CD4-positive, alpha-beta T cell treated with Interleukin-12 subunit alpha and Interleukin-12 subunit beta, for 1 hour (primary cell): ENCODE results near the gene CCDC88A.
"Not testable (repeated sequence)": the region's sequence is repeated elsewhere in the genome, so short reads cannot be mapped to it uniquely, and the experiment has no call there.

Source experiments
- DNase-seq: peaks from one replicate; pipeline ENCODE4 v3.0.0-alpha.2; 2020

The CCDC88A gene

DNA sequence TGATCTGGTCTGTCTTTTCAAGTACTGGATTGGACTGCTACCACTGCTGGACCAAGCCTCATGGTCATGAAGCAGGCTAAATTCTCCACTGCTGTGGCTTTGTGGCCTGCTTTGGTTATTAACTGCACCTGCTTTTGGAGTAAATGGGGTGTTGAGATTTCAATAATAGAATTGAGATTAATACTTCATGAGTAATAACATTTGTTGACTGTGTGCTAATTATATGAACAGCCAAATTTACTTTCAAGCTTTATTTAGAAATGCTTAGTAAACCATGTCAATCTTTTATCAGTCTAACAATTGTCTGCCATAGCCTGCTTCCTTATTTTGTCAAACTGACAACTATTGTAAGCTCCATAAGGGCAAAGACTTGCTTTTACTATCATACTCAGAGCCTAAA lies 123.3 kb downstream of the CCDC88A start:
- no peak for DNase-seq

DNA sequence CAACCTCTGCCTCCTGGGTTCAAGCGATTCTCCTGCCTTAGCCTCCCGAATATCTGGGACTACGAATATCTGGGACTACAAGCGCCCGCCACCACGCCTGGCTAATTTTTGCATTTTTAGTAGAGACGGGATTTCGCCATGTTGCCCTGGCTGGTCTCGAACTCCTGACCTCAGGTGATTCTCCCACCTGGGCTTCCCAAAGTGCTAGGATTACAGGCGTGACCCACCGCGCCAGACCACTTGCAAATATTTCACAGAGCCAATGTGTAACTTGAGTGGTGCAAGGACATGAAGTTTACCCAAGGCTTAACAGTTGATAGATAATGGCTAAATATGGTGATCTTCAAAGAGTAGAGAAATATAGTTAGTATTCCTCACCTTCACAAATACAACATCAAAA lies 136.6 kb downstream of the CCDC88A start:
- no peak for DNase-seq

DNA sequence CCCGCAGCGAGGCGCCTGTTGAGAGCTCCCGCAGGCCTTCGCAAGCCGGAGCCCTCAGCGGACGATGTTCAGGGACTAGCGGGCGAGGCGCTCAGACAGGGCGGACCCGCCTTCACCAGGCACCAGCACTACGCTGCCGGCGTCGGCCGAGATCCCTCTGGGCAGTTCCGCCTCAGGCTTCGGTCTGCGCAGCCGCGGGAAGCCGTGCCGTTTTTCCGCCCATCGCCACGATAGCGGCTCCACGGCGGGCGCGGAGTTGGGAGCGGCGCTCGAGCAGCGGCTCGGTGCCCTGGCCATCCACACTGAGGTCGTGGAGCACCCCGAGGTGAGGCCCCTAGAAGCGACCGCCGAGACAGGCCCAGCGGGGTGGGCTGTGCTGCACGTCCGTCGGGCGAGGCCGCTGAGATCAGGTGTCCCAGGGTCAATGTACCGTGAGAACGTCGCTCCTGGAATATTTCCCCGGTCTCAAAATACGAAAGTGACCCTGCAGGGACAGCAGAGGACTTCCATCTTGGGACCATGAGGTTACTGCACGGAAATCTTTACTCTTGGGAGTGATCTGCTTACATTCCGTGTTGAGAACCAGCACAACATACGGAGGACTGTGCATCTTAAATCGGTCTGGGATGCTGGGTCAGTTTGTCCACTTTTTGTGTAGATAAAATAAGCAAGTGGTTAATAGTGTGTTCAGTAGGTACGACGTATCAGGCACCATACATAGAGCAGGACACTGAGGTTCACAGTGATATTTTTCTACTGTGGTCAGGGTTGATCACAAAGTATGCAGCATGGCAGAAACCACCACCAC lies 137.3 kb downstream of the CCDC88A start:
- peak; percentile 89 for DNase-seq

DNA sequence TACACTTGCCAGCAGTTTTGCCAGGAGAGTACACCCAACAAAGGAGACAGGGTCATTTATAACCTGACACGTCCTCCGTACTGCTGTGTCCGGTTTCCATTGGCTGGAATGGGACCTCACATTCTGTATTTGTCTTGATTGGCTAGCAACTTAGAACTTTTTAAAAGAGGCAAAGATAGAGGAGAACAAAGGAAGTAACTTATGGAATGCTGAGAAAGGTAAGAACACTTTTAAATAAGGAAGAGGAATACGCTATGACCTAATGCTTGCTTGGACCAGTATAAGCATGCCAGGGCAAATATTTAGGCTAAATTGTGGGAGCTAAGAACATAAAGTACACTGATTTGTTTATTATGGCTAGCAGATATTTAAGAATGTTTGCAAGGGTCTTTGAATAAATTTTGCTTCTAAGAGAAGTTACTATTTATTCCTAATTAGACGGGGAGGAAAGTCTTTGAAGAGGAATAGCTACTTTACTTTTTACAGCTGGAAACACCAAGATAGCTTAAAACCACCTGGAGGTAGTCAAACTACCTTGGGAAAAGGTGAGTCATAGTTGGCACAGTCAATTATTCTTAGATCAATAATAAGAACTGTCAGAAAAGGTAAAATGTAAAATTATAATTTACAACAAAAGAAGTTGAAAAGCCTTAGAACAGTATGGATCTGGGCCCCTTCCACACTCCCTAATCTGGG lies 138.7 kb downstream of the CCDC88A start:
- DNase-seq, result not testable (repeated sequence)

DNA sequence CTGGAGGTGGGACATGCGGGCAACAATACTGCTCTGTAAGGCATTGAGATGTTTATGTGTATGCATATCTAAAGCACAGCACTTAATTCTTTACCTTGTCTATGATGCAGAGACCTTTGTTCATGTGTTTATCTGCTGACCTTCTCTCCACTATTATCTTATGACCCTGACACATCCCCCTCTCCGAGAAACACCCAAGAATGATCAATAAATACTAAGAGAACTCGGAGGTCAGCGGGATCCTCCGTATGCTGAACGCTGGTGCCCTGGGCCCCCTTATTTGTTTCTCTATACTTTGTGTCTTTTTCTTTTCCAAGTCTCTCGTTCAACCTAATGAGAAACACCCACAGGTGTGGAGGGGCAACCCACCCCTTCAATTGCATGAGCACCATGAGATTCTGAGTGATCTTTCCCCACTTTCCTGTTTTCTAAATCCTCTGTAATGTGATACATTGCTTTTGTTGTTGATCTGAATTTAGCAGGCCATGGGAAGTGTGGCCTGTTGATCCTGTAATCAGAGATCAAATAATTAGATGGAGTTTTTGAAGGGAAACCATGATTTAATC lies 139.7 kb downstream of the CCDC88A start:
- not testable (repeated sequence) for DNase-seq

DNA sequence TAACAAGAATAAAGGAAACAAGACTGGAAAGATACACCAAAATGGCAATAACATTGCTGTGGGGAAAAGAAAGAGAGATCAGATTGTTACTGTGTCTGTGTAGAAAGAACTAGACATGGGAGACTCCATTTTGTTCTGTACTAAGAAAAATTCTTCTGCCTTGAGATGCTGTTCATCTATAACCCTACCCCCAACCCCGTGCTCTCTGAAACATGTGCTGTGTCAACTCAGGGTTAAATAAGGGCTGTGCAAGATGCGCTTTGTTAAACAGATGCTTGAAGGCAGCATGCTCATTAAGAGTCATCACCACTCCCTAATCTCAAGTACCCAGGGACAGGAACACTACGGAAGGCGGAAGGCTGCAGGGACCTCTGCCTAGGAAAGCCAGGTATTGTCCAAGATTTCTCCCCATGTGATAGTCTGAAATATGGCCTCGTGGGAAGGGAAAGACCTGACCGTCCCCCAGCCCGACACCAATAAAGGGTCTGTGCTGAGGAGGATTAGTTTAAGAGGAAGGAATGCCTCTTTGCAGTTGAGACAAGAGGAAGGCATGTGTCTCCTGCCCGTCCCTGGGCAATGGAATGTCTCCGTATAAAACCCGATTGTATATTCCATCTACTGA lies 140.3 kb downstream of the CCDC88A start:
- not testable (repeated sequence) for DNase-seq

DNA sequence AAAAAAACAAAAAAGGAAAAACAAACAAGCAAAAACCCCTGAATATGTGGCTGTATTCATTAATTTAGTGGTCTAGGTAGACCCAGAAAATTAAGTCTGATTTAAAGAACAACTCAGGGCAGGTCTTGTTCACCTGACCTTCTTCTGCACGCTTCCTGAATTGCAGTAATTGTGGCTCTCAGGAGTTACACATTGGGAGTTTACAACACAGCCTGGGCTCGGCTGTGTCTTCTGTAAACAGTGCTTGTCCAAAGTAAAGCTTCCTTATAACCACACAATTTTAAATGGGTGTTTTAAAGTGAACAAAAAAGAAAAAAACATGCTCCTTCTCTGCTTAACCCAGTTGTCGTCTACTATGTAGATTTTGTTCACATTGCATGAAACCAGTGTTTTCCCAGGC lies 142.3 kb downstream of the CCDC88A start:
- no peak for DNase-seq

DNA sequence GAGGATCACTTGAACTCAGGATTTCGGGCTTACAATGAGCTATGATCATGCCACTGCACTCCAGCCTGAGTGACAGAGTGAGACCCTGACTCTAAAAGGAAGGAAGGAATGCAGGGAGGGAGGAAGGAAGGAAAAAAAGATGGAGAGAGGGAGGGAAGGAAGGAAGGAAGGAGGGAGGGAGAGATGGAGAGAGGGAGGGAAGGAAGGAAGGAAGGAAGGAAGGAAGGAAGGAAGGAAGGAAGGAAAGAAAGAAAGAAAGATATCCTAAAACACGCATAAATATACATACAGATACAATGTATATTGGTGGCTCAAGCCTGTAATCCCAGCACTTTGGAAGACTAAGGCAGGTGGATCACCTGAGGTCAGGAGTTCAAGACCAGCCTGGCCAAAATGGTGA lies 145.3 kb downstream of the CCDC88A start:
- not testable (repeated sequence) for DNase-seq

DNA sequence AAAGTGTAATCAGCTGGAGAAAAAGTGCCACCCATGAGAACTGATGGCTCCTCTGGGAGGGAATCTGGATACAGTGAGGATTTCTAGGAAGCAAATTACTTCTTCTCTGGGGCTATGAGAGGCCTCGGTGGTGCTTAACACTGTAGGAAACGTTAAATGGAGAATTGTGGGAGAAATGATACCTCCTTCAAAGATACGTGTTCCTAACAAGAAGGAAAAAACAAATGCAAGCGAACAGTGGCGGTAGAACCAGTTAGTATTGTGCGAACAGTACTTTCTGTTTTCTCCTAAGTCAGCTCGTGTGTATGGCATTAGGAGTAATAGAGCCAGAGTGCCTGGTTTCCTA lies 150.0 kb downstream of the CCDC88A start:
- peak; percentile 7 for DNase-seq

DNA sequence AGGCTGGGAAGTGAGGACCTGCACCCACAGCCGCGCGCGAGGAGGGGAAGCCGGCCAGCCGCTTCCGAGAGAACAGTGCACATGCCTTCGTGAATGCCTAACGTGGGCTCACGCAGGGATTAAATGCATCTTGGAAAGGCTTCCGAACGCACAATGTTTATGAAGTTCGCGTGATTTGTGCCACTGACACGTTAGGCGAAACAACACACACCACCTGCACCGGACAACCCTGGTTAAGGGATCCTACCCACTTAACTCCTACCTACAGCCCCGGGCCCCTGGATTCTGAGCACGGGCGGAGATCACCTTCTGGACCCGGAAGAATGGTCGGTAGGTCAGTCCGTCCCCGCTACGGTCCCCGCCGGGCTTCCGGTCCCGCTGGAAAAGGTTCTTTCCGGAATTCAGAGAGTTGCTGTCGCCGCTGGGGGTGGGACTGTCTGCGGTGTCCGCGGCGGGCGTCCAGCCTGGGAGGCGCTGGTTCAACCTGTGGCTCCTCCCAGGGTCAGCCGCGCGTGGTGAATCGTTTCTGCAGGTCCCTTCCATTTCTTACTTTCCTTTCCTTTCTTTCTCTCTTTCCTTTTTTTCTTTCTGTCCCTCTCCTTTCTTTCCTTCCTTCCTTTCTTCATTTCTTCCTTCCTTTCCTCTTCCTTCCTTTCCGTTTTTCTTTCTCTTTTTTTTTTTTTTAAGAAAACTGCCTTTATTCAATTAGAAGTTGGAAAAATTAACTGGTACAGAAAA lies 150.6 kb downstream of the CCDC88A start, which contains the start of gene MTIF2:
Gene MTIF2, minus strand, starts transcription at position 325 of the 738 bp plus-strand sequence. CDS start 5,373 bp downstream, outside the sequence.
- peak; percentile 91 for DNase-seq

DNA sequence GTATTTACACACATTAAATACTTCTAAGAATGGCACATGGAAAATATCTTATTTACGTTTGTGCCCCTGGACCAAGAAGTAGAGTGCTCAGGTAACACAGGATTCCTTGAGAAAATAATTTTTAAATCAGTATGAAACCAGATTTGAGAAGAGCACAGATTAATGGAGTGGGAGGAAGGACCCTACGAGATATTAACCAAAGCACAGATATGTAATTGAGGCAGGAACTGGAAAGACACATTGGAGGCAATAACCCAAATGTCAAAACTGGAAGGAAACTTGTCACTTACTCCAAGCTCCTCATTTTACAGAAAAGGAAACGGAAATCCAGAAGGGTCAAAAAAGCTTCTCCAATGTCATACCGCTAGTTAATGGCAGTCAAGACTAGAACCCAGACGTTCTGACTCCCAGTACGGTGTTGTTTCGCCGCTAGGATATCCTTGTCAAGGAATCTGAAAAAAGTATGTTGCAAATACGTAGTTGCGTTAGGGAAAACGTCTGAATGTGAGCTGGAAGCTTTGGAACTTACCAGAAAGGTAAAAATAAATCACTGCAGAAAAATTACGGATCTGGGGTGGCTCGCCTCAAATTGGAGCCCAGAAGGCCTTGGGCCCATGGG lies 151.3 kb downstream of the CCDC88A start:
- no peak for DNase-seq

DNA sequence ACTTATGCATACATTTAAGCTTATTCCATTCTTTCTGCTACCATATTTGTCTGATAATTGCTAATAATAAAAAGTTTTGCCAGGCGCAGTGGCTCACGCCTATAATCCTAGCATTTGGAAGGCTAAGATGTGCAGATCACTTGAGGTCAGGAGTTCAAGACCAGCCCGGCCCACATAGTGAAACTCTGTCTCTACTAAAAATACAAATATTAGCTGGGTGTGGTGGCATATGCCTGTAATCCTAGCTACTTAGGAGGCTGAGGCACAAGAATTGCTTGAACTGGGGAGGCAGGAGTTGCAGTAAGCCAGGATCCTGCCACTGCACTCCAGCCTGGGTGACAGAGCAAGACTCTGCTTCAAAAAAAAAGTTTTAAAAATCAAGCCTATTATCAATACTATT lies 160.1 kb downstream of the CCDC88A start:
- DNase-seq, result not testable (repeated sequence)

DNA sequence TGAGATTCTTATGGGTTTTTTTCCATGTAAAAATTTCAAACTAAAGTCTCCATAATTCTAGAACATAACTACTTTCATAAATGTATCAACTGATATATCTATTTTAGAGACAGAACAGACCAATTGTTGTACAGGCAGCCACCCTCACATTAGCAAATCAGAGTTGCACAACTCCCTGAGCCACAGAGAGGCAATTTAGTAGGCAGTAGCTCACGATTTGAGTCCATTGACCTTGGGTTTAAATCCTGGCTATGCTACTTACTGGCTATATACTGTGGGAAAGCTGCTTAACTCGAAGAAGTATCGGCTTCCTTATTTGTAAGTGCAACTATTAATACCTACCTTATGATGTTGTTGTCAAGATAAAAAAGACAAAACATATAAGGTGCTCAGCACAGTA lies 166.8 kb downstream of the CCDC88A start:
- no peak for DNase-seq

DNA sequence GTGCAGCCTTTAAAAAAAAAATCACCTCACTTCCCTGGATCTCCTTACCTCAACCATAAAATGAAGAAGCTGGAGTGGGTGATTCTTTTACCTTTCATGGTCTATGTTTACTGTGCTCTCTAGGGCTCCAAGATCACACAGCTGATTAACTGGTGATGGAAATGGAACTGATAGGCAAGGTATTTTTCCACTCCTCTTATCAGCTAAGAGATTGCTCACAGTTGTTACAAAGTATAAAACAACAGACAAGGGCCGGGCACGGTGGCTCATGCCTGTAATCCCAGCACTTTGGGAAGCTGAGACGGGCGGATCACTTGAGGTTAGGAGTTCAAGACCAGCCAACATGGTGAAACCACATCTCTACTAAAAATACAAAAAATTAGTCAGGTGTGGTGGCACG lies 172.6 kb downstream of the CCDC88A start:
- no peak for DNase-seq

DNA sequence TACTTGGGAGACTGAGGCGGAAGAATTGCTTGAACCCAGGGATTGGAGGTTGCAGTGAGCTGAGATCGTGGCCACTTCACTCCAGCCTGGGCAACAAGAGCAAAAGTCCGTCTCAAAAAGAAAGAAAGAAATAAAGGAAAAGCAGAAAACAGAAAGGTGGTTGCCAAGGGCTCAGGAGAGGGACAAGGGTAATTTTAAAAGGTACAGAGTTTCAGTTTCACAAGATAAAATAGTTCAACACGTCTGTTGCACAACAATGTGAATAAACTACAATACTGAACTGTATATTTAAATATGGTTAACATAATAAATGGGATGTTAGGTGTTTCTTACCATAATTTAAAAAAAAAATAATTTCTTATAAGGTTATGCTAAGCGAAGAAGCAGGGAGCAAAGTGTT lies 174.2 kb downstream of the CCDC88A start:
- DNase-seq, result no peak

DNA sequence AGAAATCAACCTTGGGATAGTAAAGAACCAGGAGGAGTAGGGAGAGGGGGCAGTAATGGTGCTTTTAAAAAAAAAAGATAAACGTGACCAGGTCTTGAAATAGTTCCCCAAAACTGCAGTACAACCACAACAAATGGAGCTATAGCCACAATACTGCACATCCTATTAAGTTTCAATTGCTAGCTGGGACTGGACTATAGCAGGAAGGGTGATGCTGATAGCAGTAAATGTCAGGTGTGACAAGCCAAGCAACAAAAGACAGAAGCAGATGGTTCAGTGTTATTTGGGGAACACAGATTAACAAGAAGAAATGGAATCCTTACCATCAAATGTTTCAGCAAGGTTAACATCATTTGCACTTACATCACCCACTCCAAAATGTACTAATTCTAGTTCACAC lies 177.0 kb downstream of the CCDC88A start:
- no peak for DNase-seq

DNA sequence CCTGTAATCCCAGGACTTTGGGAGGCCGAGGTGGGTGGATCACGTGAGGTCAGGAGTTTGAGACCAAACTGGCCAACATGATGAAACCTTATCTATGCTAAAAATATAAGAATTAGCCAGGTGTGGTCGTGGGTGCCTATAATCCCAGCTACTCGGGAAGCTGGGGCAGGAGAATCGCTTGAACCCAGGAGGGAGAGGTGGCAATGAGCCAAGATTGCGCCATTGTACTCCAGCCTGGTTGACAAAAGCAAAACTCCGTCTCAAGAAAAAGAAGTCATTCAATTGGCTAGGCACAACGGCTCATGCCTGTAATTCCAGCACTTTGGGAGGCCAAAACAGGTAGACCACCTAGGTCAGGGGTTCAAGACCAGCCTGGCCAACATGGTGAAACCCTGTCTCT lies 178.1 kb downstream of the CCDC88A start:
- not testable (repeated sequence) for DNase-seq

DNA sequence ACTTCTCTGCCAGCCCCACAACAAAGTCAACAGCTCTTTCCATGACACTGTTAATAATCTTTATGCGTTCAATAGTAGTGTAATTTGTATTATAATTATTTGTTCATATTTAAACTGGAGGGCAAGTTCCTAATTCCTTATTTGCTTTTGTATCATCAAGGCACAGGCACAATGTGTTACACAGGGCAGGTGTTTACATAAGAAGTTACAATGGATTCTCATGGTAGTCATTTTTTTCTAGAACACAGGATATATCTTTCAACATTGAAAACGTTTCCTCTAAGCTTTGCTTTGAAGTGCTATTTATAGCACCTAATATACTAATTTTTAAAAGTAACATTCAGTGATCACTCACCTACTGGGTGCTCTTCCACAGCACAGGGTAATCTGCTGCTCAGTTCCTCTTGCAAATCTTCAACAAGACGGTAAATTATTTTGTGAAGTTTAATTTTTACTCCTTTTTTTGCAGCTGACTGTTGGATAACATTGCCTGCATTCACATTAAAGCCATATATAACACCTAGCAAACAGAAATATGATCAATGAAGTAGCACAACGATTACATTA lies 179.9 kb downstream of the CCDC88A start:
- no peak for DNase-seq
